RWPE1 (cell line): Measurements from ENCODE around the gene SLC6A5.
"Not testable (repeated sequence)": the region's sequence is repeated elsewhere in the genome, so short reads cannot be mapped to it uniquely, and the experiment has no call there.

ENCODE experiments used
- CTCF ChIA-PET: fragments of 350-600 bp; sonication (Branson Sonifier 250); formaldehyde crosslinking; extraction: SDS; loops from one replicate; lab custom pipeline; 2021; lab: Yijun Ruan, JAX
- POLR2A ChIA-PET: fragments of 400-600 bp; formaldehyde crosslinking; extraction: SDS; loops from one replicate; lab custom pipeline; 2020; ENCODE audit warnings: antibody characterized with exemption; ENCODE audit not compliant: low non-redundant PET; lab: Yijun Ruan, JAX
- DNase-seq: peaks from one replicate; pipeline ENCODE4 v3.0.0; 2012; ENCODE audit warnings: low spot score
- H3K27ac ChIP-seq: fragments of 450-650 bp; 2 replicates; pipeline ENCODE4 v1.5.1; 2017
- CTCF ChIP-seq: fragments of 450-650 bp; conservative IDR thresholded peaks from 2 replicates; pipeline ENCODE4 v1.5.1; 2017; ENCODE audit warnings: low read depth, mild to moderate bottlenecking

Gene SLC6A5

GRCh38 chr11:20561915-20562314 lies 37.5 kb upstream of the SLC6A5 start:
- no peak overlapping the region for H3K27ac ChIP-seq
- no peak for DNase-seq
- ChIA-PET CTCF (no interaction called here), POLR2A (no interaction called here)
- TF ChIP-seq CTCF, result no peak

DNA sequence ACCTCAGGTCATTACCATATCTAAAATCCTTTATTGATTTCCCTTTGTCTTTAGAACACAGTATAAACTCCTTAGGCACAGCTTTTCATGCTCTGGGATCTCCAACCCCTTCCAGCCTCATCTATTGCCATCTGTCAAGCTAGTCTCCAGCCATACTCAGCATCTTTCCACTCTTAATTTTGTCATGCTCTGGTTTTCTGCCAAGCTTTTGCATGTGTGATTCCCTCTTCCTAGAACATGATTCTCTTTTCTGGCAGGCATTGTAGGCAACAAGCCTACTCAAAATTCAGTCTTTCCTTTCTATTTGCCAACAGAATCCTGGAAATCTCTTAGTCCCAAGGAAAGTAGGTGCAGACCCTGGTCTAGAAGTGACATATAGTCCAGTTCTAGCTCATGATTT lies 35.5 kb upstream of the SLC6A5 start:
- no peak overlapping the region for H3K27ac ChIP-seq
- no peak for DNase-seq

DNA sequence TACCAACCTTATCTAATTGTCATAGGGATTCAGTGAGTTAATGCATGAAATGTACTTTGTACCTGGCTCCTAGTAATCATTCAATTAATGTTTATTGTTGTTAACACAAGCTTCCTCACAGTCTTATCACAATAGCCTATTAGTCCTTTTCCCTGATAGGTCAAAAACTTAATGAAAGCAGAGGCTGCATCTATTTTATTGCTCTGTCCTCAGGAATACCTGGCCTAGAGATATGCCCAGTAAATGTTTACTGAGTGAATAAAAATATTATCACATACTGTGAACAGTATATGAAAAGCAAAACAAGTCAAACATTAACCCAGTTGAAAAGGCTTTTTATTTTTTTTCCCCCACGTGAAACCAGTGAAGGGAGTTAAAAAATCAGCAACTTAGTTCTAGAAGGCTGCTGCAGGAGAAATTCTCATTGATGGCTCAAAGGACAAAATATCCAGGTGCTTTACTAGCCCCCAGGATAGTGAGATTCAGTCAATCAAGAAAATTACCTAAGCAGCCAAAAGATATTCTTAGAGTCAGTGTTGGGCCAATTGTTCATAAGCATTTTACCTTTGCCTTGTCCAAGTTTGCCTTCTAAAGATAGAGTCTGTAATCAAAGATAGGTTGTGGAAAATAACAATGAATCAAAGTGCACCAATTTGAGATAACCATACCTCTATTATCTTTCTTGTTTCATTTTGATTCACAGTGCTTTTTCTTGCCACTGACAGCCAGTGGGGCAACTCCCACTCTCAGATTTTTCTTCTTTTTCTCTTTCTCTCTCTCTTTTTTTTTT lies 34.4 kb upstream of the SLC6A5 start:
- ChIA-PET POLR2A (no interaction called here), CTCF (no interaction called here)
- H3K27ac ChIP-seq, result no peak overlapping the region

More for the DNA sequence above, 35.5 kb upstream of the SLC6A5 start:
- no peak for TF ChIP-seq CTCF
- ChIA-PET CTCF (interaction anchor here (0.6 kb wide), 1 partner anchor 12 kb away, joined by 3 read pairs; no protein-coding TSS in a partner anchor), POLR2A (no interaction called here)

DNA sequence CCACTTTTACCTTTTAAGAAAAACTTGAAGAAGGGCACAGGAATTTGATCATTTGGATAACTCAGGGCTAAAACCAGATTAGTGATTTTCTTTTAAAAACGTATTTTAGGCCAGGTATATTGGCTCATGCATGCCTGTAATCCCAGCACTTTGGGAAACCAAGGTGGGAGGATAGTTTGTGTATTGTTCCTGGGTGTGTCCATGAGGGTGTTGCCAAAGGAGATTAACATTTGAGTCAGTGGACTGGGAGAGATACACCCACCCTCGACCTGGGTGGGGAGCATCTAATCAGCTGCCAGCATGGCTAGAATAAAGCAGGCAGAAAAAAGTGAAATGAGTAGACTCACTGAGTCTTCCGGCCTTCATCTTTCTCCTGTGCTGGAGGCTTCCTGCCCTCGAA lies 33.3 kb upstream of the SLC6A5 start:
- CTCF ChIA-PET, POLR2A ChIA-PET, DNase-seq: not testable (repeated sequence)
- peak overlapping the region; percentile 71 for H3K27ac ChIP-seq

More for the DNA sequence above, 34.4 kb upstream of the SLC6A5 start:
- TF ChIP-seq CTCF, result no peak
- DNase-seq, result no peak

- no peak for TF ChIP-seq CTCF
- POLR2A ChIA-PET, result no interaction called here
- peak overlapping the region; percentile 71 for H3K27ac ChIP-seq
- CTCF ChIA-PET, result interaction anchor here (0.6 kb wide), 1 partner anchor 1003 kb away, joined by 3 read pairs; no protein-coding TSS in a partner anchor
- DNase-seq, result no peak
Measured at GRCh38 chr11:20566591-20567434, 32.6 kb upstream of the SLC6A5 start.

- DNase-seq, CTCF ChIA-PET, H3K27ac ChIP-seq, POLR2A ChIA-PET: not testable (repeated sequence)
Measured at GRCh38 chr11:20579725-20580124, 19.7 kb upstream of the SLC6A5 start.

GRCh38 chr11:20583201-20583600 lies 16.2 kb upstream of the SLC6A5 start:
- no peak for TF ChIP-seq CTCF
- POLR2A ChIA-PET, result no interaction called here
- H3K27ac ChIP-seq, result no peak overlapping the region
- DNase-seq, result no peak
- CTCF ChIA-PET, result no interaction called here
